Measurements from ENCODE around the gene IRGQ.

The IRGQ gene

GRCh38 chr19:43626838-43627237 lies 30.9 kb upstream of the IRGQ start:
- CTCF ChIA-PET: interaction anchor here (0.8 to 1.0 kb wide), 3 partner anchors 16 to 72 kb away, joined by 3 to 4 read pairs (median 3); no protein-coding TSS in a partner anchor
- TF ChIP-seq ZNF214 (tag by site-specific recombination; IDR thresholded peaks at IDR 0.05; ENCODE audit: borderline replicate concordance) (no peak), BCL11B (tag by site-specific recombination; IDR thresholded peaks at IDR 0.05; ENCODE audit: low read depth) (0 out of 2 replicates have a peak, but pooled peaks have one; percentile 62), ZNF777 (tag by site-specific recombination; IDR thresholded peaks at IDR 0.05; ENCODE audit: borderline replicate concordance) (peak; percentile 34; the same call in 1 of the 2 replicates), GLI2 (tag by site-specific recombination; IDR thresholded peaks at IDR 0.05; ENCODE audit: borderline replicate concordance, low read depth) (no peak), ZSCAN16 (tag by site-specific recombination; IDR thresholded peaks at IDR 0.05) (no peak), ZNF560 (tag by site-specific recombination; IDR thresholded peaks at IDR 0.05; ENCODE audit: borderline replicate concordance) (no peak)
- TF ChIP-seq, protein P1, sequence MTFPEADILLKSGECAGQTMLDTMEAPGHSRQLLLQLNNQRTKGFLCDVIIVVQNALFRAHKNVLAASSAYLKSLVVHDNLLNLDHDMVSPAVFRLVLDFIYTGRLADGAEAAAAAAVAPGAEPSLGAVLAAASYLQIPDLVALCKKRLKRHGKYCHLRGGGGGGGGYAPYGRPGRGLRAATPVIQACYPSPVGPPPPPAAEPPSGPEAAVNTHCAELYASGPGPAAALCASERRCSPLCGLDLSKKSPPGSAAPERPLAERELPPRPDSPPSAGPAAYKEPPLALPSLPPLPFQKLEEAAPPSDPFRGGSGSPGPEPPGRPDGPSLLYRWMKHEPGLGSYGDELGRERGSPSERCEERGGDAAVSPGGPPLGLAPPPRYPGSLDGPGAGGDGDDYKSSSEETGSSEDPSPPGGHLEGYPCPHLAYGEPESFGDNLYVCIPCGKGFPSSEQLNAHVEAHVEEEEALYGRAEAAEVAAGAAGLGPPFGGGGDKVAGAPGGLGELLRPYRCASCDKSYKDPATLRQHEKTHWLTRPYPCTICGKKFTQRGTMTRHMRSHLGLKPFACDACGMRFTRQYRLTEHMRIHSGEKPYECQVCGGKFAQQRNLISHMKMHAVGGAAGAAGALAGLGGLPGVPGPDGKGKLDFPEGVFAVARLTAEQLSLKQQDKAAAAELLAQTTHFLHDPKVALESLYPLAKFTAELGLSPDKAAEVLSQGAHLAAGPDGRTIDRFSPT (tag by site-specific recombination; IDR thresholded peaks at IDR 0.05): peak; percentile 34; the same call in 1 of the 2 replicates
- POLR2A ChIA-PET: interaction anchor here (1.3 to 1.6 kb wide), 2 partner anchors 27 to 76 kb away, joined by 3 to 5 read pairs; no protein-coding TSS in a partner anchor

GRCh38 chr19:43625918-43626579 lies 30.1 kb upstream of the IRGQ start:
- ChIA-PET CTCF (interaction anchor here (0.8 to 1.0 kb wide), 3 partner anchors 17 to 71 kb away, joined by 3 to 4 read pairs (median 3); no protein-coding TSS in a partner anchor), POLR2A (interaction anchor here (1.1 to 2.2 kb wide), 5 partner anchors 12 to 77 kb away, joined by 3 to 8 read pairs (median 4); no protein-coding TSS in a partner anchor)
- Histone ChIP-seq H3K4me1 (ENCODE audit: control insufficient read depth, insufficient read depth, low read length) (no peaks in the 10 kb centered on the region), H3K9me3 (ENCODE audit: control insufficient read depth, insufficient read depth, low read depth, low read length) (no peaks in the 10 kb centered on the region), H3K27ac (ENCODE audit: extremely low read depth, low read depth, low read length) (no peak overlapping the region), H3K4me3 (ENCODE audit: low read depth, low read length) (no peak overlapping the region), H3K36me3 (ENCODE audit: control insufficient read depth in 2 of 2, insufficient read depth in 1 of 2, low read length in 2 of 2) (peaks cover 5 to 18% of the 10 kb centered on the region in 2 experiments)
- TF ChIP-seq ZNF660 (tag by site-specific recombination; IDR thresholded peaks at IDR 0.05): no peak
- TF ChIP-seq KLF1 (tag by site-specific recombination; IDR thresholded peaks at IDR 0.05): peak; percentile 94
- no peak for TF ChIP-seq GLIS2 (tag by site-specific recombination; IDR thresholded peaks at IDR 0.05)
- TF ChIP-seq ZNF404 (tag by site-specific recombination; IDR thresholded peaks at IDR 0.05): no peak
- no peak for TF ChIP-seq ZNF596 (tag by site-specific recombination; IDR thresholded peaks at IDR 0.05)
- TF ChIP-seq ZNF112 (tag by site-specific recombination; IDR thresholded peaks at IDR 0.05): no peak
- no peak for TF ChIP-seq ZNF792 (tag by site-specific recombination; IDR thresholded peaks at IDR 0.05)
- no peak for TF ChIP-seq ZFP37 (tag by site-specific recombination; IDR thresholded peaks at IDR 0.05)
- no peak for TF ChIP-seq ZNF777 (tag by site-specific recombination; IDR thresholded peaks at IDR 0.05; ENCODE audit: borderline replicate concordance)
- 0 out of 2 replicates have a peak, but pooled peaks have one; percentile 27 for TF ChIP-seq ZNF169 (tag by site-specific recombination; IDR thresholded peaks at IDR 0.05)
- TF ChIP-seq ZNF324 (tag by site-specific recombination; IDR thresholded peaks at IDR 0.05): no peak
- no peak for TF ChIP-seq KLF7 (tag by site-specific recombination; IDR thresholded peaks at IDR 0.05; ENCODE audit: borderline replicate concordance)
- peak; percentile 58 for TF ChIP-seq ZFHX2 (tag by site-specific recombination; conservative IDR thresholded peaks at IDR 0.05)
- peak; percentile 83 for TF ChIP-seq EGR2 (tag by site-specific recombination; IDR thresholded peaks at IDR 0.05; ENCODE audit: low read depth)
- TF ChIP-seq, protein P2, sequence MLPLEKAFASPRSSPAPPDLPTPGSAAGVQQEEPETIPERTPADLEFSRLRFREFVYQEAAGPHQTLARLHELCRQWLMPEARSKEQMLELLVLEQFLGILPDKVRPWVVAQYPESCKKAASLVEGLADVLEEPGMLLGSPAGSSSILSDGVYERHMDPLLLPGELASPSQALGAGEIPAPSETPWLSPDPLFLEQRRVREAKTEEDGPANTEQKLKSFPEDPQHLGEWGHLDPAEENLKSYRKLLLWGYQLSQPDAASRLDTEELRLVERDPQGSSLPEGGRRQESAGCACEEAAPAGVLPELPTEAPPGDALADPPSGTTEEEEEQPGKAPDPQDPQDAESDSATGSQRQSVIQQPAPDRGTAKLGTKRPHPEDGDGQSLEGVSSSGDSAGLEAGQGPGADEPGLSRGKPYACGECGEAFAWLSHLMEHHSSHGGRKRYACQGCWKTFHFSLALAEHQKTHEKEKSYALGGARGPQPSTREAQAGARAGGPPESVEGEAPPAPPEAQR (tag by site-specific recombination; IDR thresholded peaks at IDR 0.05): no peak
- no peak for TF ChIP-seq ZNF433 (tag by site-specific recombination; IDR thresholded peaks at IDR 0.05; ENCODE audit: low read depth)
- TF ChIP-seq ZNF175 (tag by site-specific recombination; IDR thresholded peaks at IDR 0.05): no peak
- peak; percentile 37; the same call in 1 of the 2 replicates for TF ChIP-seq SP3 (tag by site-specific recombination; IDR thresholded peaks at IDR 0.05)
- TF ChIP-seq, protein P3, sequence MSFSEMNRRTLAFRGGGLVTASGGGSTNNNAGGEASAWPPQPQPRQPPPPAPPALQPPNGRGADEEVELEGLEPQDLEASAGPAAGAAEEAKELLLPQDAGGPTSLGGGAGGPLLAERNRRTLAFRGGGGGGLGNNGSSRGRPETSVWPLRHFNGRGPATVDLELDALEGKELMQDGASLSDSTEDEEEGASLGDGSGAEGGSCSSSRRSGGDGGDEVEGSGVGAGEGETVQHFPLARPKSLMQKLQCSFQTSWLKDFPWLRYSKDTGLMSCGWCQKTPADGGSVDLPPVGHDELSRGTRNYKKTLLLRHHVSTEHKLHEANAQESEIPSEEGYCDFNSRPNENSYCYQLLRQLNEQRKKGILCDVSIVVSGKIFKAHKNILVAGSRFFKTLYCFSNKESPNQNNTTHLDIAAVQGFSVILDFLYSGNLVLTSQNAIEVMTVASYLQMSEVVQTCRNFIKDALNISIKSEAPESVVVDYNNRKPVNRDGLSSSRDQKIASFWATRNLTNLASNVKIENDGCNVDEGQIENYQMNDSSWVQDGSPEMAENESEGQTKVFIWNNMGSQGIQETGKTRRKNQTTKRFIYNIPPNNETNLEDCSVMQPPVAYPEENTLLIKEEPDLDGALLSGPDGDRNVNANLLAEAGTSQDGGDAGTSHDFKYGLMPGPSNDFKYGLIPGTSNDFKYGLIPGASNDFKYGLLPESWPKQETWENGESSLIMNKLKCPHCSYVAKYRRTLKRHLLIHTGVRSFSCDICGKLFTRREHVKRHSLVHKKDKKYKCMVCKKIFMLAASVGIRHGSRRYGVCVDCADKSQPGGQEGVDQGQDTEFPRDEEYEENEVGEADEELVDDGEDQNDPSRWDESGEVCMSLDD (tag by site-specific recombination; IDR thresholded peaks at IDR 0.05): no peak
- no peak for TF ChIP-seq ZSCAN4 (tag by site-specific recombination; IDR thresholded peaks at IDR 0.05)
- TF ChIP-seq ZNF837 (tag by site-specific recombination; IDR thresholded peaks at IDR 0.05): no peak
- no peak for TF ChIP-seq ZNF121 (tag by site-specific recombination; IDR thresholded peaks at IDR 0.05)

More at GRCh38 chr19:43626838-43627237, 30.9 kb upstream of the IRGQ start:
- Histone ChIP-seq H3K27ac (ENCODE audit: extremely low read depth, low read depth, low read length) (no peak overlapping the region), H3K9me3 (ENCODE audit: control insufficient read depth, insufficient read depth, low read depth, low read length) (no peaks in the 10 kb centered on the region), H3K4me1 (ENCODE audit: control insufficient read depth, insufficient read depth, low read length) (no peaks in the 10 kb centered on the region), H3K4me3 (ENCODE audit: low read depth, low read length) (no peak overlapping the region), H3K36me3 (ENCODE audit: control insufficient read depth in 2 of 2, insufficient read depth in 1 of 2, low read length in 2 of 2) (peaks cover 5 to 17% of the 10 kb centered on the region in 2 experiments)
